ENCODE results near the gene UBE2Z. TPM values are rescaled to one million over a fixed set of nuclear protein-coding genes. Genes with fewer than 3 reads are reported as not detected.

Gene UBE2Z
- total and polyA plus RNA-seq, 2 of the 13 experiments (the other 11 are each of a cell fraction or from before 2014, with no cell fraction given): 63.2 to 122 TPM

DNA sequence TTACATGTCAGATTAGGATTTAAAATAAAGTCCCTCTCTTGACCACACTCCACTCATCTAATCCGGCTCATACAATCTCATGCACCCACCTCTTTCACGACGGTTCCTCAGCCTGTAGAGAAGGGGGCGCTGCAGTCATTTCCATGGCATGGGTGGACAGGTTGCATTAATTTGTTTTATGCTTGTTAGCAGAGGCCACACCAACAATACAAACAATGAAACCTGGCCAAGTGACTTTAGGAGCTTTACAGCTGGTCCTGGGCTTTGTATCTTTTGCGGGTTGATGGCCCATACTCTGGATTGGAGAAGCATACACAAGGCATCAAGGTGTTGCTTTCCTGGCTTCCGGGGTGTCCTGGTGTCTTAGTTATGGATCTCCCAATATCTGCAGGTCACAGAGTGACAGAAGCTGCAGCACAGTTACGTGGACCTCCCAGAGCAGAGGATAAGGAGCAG is 46.1 kb downstream of the UBE2Z start (continued):
- TF ChIP-seq ZNF160 (CRISPR knock-in tag; IDR thresholded peaks at IDR 0.05): no peak
- TF ChIP-seq YEATS4 (CRISPR knock-in tag; IDR thresholded peaks at IDR 0.05; ENCODE audit: borderline replicate concordance): peak; percentile 65; the same call in 1 of the 2 replicates
- no peak for TF ChIP-seq ZNF589 (CRISPR knock-in tag; conservative IDR thresholded peaks at IDR 0.05)
- TF ChIP-seq IRX3 (CRISPR knock-in tag; IDR thresholded peaks at IDR 0.05; ENCODE audit: borderline replicate concordance, low read depth): no peak
- no peak for TF ChIP-seq ZFP36L2 (CRISPR knock-in tag; IDR thresholded peaks at IDR 0.05)
- TF ChIP-seq TGIF2 (CRISPR knock-in tag; IDR thresholded peaks at IDR 0.05): no peak
- no peak for TF ChIP-seq KAT2B (IDR thresholded peaks at IDR 0.05; ENCODE audit: borderline replicate concordance, low read depth, low read length)
- no peak for TF ChIP-seq ZFP62 (CRISPR knock-in tag; IDR thresholded peaks at IDR 0.05)
- no peak for TF ChIP-seq HMGA1 (CRISPR knock-in tag; conservative IDR thresholded peaks at IDR 0.05)
- TF ChIP-seq ZNF121 (CRISPR knock-in tag; IDR thresholded peaks at IDR 0.05): no peak
- no peak for TF ChIP-seq ZNF687 (CRISPR knock-in tag; IDR thresholded peaks at IDR 0.05)
- TF ChIP-seq GATA4 (IDR thresholded peaks at IDR 0.05; ENCODE audit: borderline replicate concordance, low read depth): no peak
- no peak; the same call in 1 of the 2 replicates for TF ChIP-seq ZNF512B (CRISPR knock-in tag; IDR thresholded peaks at IDR 0.05; ENCODE audit: borderline replicate concordance)
- TF ChIP-seq TAF1 (CRISPR knock-in tag; IDR thresholded peaks at IDR 0.05): no peak
- peak; percentile 55 for TF ChIP-seq ZNF407 (CRISPR knock-in tag; IDR thresholded peaks at IDR 0.05; ENCODE audit: not compliant biosample characterization)

Measured in HepG2 (cell line).